GM13976 (cell line): ENCODE measurements around the gene SMARCA4.

ENCODE experiments used
- DNase-seq: peaks from one replicate; pipeline ENCODE4 v3.0.0; 2012; ENCODE audit warnings: low spot score
- CTCF ChIP-seq: IDR thresholded peaks from 2 replicates; pipeline ENCODE4 v1.5.1; 2012; ENCODE audit warnings: borderline replicate concordance, mild to moderate bottlenecking; ENCODE audit not compliant: insufficient read depth; ENCODE audit errors: extremely low read depth, missing control alignments, control extremely low read depth
- in situ Hi-C: fragments of 300-500 bp; cut with MboI; formaldehyde crosslinking; loops from one replicate; pipeline ENCODE4 v1.12.0; 2022; ENCODE audit warnings: low sequenced_read_pairs, mixed read lengths, inconsistent platforms; ENCODE audit not compliant: unreplicated experiment

The SMARCA4 gene

DNA sequence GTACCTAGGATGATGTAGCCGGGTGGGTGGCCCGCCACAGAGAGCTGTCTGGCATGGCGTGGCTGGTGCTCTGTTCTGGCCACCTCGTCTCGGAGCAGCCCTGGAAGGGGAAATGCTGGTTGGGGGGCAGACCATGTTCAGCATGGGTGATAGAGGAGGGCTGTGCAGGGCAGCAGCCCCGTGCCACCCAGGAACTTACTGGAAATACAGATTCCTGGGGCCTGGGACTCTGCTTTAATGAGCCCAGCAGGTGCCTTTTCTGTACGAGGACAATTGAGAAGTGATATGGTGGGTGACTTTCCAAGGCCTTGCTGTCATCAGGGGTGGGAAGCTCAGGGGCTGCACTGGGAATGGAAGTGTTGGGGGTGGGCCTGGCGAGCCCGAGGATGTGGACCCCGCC, 24.7 kb downstream of the SMARCA4 start:
- TF ChIP-seq CTCF = no peak
- in situ Hi-C loops = no loop called here
- DNase-seq = no peak

GRCh38 chr19:10986301-10987127, 25.7 kb downstream of the SMARCA4 start:
- in situ Hi-C loops = no loop called here

DNA sequence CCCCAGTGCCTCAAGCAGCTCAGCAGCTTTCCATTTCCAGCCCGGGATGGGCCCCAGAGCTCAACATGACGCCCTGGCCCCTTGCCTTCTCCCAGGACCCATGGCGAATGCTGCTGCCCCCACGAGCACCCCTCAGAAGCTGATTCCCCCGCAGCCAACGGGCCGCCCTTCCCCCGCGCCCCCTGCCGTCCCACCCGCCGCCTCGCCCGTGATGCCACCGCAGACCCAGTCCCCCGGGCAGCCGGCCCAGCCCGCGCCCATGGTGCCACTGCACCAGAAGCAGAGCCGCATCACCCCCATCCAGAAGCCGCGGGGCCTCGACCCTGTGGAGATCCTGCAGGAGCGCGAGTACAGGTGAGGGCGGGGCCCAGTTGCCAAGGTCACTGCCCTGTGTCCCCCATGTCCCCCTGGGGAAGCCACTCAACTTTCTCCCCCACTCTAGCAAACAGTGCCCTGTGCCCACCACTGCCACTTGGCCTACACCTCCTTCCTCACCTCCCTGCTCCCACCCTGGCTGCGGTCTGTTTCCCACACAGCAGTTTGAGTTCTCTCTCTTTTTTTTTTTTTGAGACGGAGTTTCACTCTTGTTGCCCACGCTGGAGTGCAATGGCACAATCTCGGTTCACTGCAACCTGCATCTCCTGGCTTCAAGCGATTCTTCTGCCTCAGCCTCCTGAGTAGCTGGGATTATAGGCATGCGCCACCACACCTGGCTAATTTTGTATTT, 26.9 kb downstream of the SMARCA4 start:
- no peak for TF ChIP-seq CTCF
- in situ Hi-C loops = no loop called here
- peak; percentile 23 for DNase-seq

More at GRCh38 chr19:10986301-10987127, 25.7 kb downstream of the SMARCA4 start:
- TF ChIP-seq CTCF = no peak
- DNase-seq = no peak

- DNase-seq = no peak
- in situ Hi-C loops = no loop called here
- no peak for TF ChIP-seq CTCF
Measured at GRCh38 chr19:10988380-10988779, 27.6 kb downstream of the SMARCA4 start.

- peak; percentile 11 for DNase-seq
- TF ChIP-seq CTCF = no peak
- in situ Hi-C loops = no loop called here
Measured at GRCh38 chr19:10988921-10989320, 28.1 kb downstream of the SMARCA4 start.

- TF ChIP-seq CTCF = no peak
- in situ Hi-C loops = no loop called here
Measured at GRCh38 chr19:10991076-10991475, 30.2 kb downstream of the SMARCA4 start.

More at GRCh38 chr19:10991076-10991475, 30.2 kb downstream of the SMARCA4 start:
- no peak for DNase-seq
